Measurements from ENCODE around the gene DHCR24. TPM values are rescaled to one million over a fixed set of nuclear protein-coding genes. Genes with fewer than 3 reads are reported as not detected.
A peak's percentile ranks its signal among the peaks of the same experiment; 100 is the strongest.

The DHCR24 gene
- total and polyA plus RNA-seq, 2 of the 13 experiments (the other 11 are each of a cell fraction or from before 2014, with no cell fraction given): 374 to 448 TPM

GRCh38 chr1:54861070-54861761 is 25.8 kb downstream of the DHCR24 start (continued):
- TF ChIP-seq ZNF354B (CRISPR knock-in tag; IDR thresholded peaks at IDR 0.05) (no peak), ZBTB33 (CRISPR knock-in tag; IDR thresholded peaks at IDR 0.05) (0 out of 2 replicates have a peak, but pooled peaks have one; percentile 49), HNF4G (IDR thresholded peaks at IDR 0.05; ENCODE audit: borderline replicate concordance, low read depth, low read length) (0 out of 2 replicates have a peak, but pooled peaks have one; percentile 34), HNF4G (CRISPR knock-in tag; IDR thresholded peaks at IDR 0.05; ENCODE audit: borderline replicate concordance, low read depth) (no peak), HOMEZ (CRISPR knock-in tag; IDR thresholded peaks at IDR 0.05; ENCODE audit: low read depth) (peak; percentile 33; the same call in 1 of the 2 replicates), NFYC (CRISPR knock-in tag; IDR thresholded peaks at IDR 0.05) (0 out of 2 replicates have a peak, but pooled peaks have one; percentile 24), ZNF350 (CRISPR knock-in tag; IDR thresholded peaks at IDR 0.05; ENCODE audit: borderline replicate concordance, low read depth) (peak; percentile 93), MED13 (CRISPR knock-in tag; IDR thresholded peaks at IDR 0.05) (no peak; the same call in 1 of the 2 replicates), ZNF746 (CRISPR knock-in tag; IDR thresholded peaks at IDR 0.05) (peak; percentile 82), POLR2A (IDR thresholded peaks at IDR 0.05; ENCODE audit: insufficient read depth in 1 of 2, low read depth in 2 of 2, low read length in 2 of 2) (peak; percentile 27 to 59; a peak in 2 of 4 replicates), ZNF543 (CRISPR knock-in tag; IDR thresholded peaks at IDR 0.05) (peak; percentile 61), SP4 (CRISPR knock-in tag; IDR thresholded peaks at IDR 0.05) (peak; percentile 60; the same call in 1 of the 2 replicates), ZBTB25 (CRISPR knock-in tag; IDR thresholded peaks at IDR 0.05) (0 out of 2 replicates have a peak, but pooled peaks have one; percentile 38), FOXC1 (CRISPR knock-in tag; IDR thresholded peaks at IDR 0.05; ENCODE audit: borderline replicate concordance) (peak; percentile 29; the same call in 1 of the 2 replicates), CCDC6 (CRISPR knock-in tag; IDR thresholded peaks at IDR 0.05) (no peak; the same call in 1 of the 2 replicates), LRRFIP1 (CRISPR knock-in tag; conservative IDR thresholded peaks at IDR 0.05) (no peak), YEATS2 (CRISPR knock-in tag; IDR thresholded peaks at IDR 0.05; ENCODE audit: borderline replicate concordance) (0 out of 2 replicates have a peak, but pooled peaks have one; percentile 18), NR0B2 (CRISPR knock-in tag; IDR thresholded peaks at IDR 0.05) (0 out of 2 replicates have a peak, but pooled peaks have one; percentile 49), FOXK2 (IDR thresholded peaks at IDR 0.05) (no peak)

Measured in HepG2 (cell line).